Measurements from ENCODE around the gene MRFAP1L1.
"Not testable (repeated sequence)": the region's sequence is repeated elsewhere in the genome, so short reads cannot be mapped to it uniquely, and the experiment has no call there.

The MRFAP1L1 gene

DNA sequence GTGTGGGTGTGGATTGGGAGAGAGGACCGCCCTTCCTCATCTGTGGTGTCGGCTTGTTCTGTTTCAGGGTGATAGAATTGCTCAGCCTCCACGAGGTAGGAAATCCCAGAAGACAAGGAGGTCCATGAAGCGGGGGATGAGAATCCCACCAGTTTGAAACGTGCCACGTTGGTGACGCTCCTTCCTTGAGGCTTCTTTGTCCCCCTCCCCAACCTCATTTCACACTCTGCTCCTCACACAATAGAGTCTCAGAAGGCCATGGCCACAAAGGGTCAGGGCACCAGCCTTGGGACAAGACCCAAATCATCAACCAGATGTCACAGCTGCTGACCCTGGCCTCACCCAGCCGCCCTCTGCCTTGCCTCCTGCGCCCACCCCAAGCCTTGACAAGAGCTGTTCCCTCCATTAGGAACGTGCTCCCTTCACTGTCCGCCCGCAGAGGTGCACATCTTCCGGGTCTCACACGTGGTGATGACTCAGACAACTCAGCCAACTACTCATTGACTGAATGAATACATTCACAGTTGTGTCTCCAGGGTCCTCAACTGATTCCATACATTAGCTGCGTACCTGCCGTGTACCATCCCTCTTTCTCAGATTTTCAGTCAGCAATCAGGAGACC, 24.6 kb upstream of the MRFAP1L1 start:
- DNase-seq = no peak

DNA sequence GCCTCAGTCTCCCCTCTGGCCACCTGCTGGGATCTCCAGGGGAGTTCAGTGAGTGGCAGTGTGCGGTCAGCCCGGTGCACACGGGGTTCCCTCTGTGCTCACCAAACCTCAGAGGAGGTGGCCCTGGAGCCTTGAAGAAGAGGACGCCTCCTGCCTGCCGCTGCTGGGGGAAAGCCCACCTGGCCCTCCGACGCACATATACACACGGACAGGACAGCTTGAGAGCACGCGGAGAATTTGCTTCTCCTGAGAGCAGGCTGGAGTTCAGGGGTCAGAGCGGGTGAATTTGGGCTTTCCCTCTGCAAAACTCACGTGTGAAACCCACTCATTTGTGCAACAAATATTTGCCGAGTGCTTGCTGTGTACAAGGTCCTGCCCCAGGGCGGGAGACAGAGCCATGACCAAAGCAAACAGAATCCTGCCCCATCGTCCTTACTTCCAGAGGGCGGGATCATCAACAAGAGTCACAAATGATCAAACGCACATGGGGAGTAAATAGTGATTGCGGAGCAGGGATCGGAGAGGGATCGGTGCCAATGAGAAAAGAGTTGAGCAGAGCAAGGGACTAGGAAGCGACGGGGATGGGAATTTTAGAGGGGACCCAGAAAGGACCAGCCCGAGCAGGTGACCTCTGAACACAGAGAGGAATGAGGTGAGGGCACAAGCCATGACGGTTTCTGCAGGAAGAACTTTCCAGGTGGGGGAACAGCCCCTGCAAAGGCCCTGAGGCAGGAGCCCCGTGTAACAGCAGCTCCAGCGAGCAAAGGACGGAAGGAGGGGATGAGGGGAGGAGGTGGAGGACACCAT, 23.9 kb upstream of the MRFAP1L1 start:
- DNase-seq = no peak

- DNase-seq = peak in 34 of 56 donors; percentile 27 to 84 (median 54)
These were observed 23.0 kb upstream of the MRFAP1L1 start for GRCh38 chr4:6732441-6733357.

DNA sequence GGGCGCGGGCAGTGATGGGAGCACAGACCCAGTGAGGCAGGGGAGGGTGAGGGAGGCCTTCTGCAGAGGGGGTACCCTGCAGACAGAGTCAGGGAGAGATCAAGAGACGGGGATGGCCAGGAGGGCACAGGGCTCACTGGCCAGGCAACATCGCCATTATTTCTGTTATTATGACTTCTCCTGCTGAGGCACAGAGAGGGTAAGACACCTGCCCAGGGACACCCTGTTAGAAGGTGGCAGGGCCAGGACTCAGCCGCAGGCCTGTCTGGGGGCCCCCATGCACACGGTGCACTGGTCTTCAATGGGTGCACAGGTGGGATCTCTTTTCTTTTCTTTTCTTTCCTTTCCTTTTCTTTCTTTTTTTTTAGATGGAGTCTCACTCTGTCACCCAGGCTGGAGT, 22.1 kb upstream of the MRFAP1L1 start:
- DNase-seq = no peak

DNA sequence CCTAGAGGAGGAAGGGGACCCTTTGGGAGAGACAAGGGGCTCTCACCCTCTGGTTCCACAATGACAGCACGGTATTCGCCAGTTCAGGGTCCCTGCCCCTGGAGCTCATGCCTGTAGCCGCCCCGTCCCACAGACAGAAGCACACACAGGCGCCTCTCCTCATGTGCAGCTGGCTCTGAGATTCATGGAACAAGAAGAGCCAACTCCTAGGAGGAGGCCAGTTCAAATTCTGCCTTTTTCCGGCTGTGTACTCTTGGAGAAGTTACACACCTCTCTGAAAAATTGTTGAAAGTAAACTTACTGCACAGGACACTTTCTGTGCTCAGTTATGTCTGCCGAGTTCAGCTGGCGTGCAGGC, 21.6 kb upstream of the MRFAP1L1 start:
- DNase-seq = no peak

GRCh38 chr4:6730603-6731317, 21.1 kb upstream of the MRFAP1L1 start:
- DNase-seq = peak in 1 of 56 donors; percentile 40

DNA sequence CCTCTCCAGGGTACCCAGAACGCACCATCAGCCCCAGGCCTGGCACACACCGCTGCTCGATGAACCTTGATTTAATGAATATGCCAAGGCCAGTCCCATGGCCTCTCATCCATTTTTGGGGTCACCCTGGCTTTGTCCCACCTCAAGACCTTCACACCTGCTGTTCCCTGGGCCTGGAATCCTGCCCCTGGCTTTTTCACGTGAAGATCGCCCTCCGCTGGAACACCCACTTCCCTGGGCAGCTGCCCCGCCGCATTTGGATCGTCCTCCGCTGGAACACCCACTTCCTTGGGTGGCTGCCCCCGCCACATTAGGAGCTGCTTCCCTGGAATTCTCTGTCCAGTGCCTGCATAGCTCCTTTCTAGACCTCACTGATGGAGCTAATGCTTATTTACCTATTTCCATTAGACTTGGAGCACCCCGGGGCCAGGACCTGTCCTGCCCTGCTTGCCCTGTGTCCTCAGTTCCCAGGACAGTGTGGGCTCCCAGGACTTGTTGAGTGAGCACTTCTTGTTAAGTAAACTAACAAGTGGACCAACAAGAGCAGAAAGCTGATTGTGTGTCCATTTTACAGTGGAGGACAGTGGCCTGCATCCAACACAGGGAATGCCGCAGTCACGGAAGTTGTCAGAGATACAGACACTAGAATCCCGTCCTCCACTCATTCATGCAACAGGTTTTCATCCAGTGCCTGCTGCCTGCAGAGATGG, 18.8 kb upstream of the MRFAP1L1 start:
- DNase-seq = no peak

GRCh38 chr4:6727943-6728250, 18.2 kb upstream of the MRFAP1L1 start:
- no peak for DNase-seq

DNA sequence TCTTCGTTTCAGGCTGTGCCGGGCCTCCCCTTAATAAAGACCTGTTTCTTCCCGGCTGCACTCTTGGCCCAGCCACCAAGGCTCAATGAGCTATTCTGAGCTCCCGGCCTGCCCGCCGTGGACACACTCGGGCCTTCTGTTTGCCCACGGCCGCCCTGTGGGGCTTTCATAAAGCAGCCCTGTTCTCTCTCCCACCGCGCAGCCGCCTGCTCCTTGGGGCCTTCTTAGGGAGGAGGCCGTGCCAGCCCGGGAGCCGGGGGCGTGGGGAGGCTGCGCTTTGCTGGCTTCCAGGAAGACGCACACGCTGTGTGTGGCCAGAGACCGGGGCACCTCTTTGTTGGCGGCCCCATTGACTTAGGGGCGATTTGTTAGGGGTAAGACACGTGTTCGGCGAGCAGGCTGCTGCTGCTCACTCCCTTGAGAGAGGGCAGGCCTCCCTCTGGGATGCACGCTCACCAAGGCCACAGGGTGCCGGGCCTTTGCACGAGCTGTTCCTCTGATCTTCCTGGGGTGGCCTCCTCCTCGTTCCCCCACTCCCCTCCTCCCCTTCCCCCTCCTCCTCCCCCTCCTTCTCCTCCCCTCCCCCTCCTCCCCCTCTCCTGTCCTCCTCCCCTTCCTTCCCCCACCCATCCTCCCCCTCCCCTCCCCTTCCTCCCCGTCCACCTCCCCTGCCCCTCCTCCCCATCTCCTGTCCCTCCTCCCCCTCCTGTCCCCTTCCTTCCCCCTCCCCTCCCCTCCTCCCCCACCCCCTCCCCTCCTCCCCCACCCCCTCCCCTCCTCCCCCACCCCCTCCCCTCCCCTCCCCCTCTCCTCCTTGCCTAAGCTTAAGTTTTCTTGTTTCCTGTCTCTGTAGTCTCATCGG, 17.6 kb upstream of the MRFAP1L1 start:
- DNase-seq = peak in 55 of 56 donors; percentile 36 to 95 (median 83)

DNA sequence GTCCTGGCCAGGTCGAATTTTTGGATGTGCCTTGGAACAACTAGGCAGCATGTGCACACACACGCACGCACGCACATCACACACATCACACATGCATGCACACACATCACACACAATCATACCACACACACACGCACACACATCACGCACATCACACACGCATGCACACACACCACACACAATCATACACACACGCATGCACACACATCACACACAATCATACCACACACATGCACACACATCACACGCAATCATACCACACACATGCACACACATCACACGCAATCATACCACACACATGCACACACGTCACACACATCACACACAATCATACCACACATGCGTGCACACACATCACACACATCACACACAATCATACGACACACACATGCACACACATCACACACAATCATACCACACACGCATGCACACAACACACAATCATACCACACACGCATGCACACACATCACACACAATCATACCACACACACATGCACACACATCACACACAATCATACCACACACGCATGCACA, 15.8 kb upstream of the MRFAP1L1 start:
- DNase-seq = not testable (repeated sequence)

DNA sequence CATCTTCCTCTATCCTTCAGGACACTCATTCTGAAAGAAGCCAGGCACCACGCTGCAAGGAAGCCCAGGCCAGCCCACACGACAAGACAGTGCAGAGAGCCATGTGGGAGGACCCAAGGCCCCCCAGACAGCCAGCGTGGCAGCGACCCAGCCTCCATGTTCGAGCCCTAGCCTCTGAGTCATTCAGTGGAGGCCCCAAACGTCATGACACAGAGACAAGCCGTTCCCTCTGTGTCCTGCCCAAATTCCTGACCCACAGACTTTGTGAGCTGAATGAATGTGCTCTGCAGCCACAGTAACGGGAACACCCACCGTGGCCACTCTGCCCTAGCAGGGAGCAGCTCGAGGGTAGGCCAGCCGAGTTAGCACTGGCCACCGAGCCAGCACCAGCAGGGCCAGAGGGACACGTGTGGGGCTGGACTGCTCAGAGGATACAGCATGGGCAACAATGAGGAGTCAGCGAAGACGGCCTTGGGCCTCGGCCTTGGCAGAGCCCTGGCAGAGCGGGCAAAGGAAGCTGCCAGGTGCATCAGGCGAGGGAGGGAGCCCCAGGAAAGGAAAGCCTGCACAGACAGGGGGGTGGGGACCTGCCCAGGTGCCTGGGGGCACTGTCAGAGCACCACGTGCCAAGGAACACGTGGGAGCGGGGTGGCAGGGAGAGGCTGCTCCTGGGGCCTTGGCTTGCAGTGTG, 14.9 kb upstream of the MRFAP1L1 start:
- peak in 6 of 56 donors; percentile 25 to 57 (median 40) for DNase-seq

DNA sequence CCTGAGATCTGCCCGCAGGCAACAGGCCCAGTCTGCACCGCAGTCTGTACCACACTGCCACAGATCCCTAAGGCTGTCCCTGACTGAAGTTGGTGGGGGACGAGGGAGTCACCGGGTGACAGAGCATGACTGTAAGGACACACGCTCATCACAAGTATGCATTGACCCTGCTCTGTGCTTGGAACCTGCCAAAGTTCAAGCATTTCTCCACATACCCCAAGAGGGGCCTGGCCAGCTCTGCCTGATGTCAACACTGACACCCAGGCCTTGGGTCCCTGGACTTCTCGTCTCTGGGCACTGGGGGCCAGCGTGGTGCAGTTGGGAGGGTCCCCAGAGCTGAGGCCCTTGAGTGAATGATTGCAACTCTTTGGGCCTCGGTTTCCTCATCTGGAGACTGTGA, 14.2 kb upstream of the MRFAP1L1 start:
- no peak for DNase-seq

DNA sequence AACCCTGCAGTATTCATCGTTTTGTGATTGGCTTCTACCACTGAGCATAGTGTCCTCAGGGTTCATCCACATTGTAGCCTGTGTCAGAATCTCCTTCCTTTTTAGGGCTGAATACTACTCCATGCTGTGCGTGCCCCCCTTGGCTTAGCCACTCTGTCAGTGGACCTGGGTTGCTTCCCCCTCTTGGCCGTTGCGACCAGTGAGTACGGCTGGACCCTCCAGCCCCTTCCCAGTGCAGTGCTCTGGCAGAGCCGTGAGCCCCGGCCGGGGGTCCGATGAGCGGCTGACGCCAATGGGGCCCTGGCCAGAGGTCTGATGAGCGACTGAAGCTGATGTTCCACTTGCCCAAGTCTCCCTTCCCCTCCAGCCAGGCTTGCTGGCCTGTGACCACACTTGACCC, 13.2 kb upstream of the MRFAP1L1 start:
- no peak for DNase-seq

- no peak for DNase-seq
These were observed 11.5 kb upstream of the MRFAP1L1 start for GRCh38 chr4:6721121-6721520.

GRCh38 chr4:6720202-6720699, 10.6 kb upstream of the MRFAP1L1 start:
- DNase-seq = peak in 51 of 56 donors; percentile 26 to 88 (median 71)

DNA sequence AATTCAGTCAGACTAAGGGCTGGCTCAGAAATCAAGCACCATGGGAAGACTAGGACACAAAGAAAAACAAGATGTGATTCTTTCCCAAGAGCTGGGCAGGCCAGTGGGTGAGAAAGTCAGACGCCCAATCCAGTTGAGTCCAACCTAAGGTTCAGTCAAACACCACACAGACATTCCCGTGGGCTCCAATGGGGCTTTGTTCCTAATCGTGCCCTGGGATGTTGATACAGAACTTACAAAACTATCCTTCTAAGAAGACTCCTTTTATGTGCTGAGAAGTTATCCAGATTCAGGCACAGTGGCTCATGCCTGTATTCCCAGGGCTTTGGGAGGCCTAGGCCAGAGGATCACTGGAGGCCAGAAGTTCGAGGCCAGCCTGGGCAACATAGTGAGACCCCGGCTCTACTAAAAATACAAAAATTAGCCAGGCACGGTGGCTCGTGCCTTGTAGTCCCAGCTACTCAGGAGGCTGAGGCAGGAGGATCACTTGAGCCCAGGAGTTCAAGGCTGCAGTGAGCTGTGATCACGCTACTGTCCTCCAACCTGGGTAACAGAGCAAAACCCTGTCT, 10.0 kb upstream of the MRFAP1L1 start:
- DNase-seq = no peak

DNA sequence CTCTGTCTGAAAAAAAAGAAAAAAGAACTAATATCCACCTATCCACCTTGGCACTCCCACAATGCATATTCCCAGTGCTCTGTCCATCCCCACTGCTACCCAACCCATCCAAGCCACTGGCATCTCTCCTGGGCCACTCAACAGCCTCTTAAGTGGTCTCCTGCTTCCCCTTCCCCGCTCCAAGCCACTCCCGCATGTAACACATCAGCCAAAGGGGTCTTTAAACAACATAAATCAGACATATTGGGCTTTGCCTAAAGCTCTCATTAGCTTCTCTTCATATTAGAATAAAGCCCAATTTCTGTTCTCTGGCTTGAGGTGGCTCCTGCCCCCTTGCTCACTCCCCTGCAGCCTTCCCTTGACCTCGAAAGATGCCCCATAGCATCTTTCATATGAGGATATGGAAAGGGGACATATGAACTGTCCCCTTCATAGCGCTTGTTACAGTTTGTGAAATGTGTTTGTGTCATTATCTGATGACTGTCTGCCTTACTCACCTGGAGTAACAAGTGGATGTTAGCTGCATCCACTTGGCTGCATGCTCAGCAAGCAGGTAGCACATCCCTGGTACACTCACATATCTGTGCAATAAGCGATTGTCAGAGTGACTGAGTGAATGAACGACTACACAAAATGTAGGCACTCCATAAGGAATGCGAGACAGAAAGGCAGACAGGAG, 9.4 kb upstream of the MRFAP1L1 start:
- no peak for DNase-seq
